ENCODE measurements around the gene CD14.

GRCh38 chr5:140637371-140638100 is 4.6 kb upstream of the CD14 start:
- TF ChIP-seq EZH2 (IDR thresholded peaks at IDR 0.05; ENCODE audit: borderline replicate concordance, low read depth, low read length, severe bottlenecking) (no peak), CTCF (IDR thresholded peaks at IDR 0.05; ENCODE audit: extremely low read depth in 1 of 2, insufficient read depth in 1 of 2, low read depth in 1 of 2, low read length in 2 of 2) (no peak)

All from endothelial cell of umbilical vein (primary cell).